NCI-H1436 (cell line): ENCODE data around the gene C20orf144.
A peak's percentile ranks its signal among the peaks of the same experiment; 100 is the strongest.

ENCODE experiments used
- DNase-seq: peaks from one replicate; lab custom pipeline; 2025; lab: John Stamatoyannopoulos, UW

C20orf144 gene

DNA sequence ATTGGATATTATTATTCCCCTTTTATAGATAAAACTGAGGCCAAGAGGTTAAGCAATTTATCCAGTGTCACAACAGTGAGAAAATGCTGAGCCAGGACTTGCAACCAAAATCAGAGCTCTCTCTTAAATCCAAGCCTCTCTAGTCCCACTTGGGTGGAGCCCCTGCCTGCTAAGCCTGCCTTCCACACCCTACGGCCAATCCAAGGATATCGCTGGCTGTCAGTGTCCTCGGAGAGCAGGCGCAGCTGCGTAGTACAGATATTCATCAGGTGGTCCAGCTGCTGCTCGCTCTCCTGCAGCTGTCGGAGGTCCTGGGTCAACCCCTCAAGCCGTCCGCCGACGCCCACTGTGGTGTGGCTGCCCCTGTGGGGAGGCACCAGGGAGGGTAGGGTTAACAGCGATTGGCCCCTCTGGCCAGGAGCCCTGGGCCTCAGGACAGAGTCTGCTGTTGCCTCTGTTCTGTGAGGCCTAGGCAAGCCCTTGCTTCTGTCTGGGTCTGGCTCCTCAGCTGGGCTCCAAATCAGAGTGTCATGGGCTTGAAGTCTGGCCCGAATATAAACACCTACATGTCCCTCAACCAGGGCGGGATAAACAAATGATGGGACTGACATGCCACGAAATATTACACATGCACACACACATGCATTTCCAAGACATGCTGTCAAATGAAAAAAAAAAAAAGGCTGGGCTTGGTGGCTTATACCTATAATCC is 16.0 kb downstream of the C20orf144 start:
- no peak for DNase-seq

DNA sequence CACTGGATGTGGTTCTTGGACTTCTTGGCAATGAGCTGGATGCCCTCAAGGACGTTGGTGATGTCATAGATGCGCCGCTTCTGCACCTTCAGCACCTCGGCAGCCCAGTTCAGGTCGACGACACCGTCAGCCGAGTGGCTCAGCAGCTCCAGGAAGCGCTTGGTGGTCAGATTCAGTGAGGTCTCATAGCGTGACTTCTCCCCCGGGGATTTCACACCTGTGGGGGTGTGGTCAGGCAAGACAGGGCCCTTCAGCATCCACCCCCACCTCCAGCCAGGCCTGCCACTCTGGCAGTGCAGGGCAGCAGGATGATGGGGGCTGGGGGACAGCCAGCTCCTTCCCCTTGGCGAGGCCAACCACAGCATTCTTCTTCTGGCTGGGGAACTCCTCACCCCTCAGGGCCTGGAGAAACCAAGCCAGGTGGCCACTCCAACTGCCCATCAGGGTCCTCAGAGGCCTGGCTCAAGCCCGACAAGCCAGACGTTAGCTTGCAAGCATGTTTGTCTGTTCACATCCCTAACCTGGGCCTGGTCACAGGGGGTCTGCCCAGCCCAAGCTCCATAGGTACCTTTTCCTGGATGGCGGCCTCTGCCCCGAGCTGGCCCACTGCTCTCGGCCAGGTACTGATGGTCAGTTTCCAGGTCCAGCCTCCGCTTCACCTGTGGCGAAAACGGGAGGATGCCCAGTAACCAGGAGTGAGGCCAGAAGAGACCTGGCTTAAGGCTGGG is 17.8 kb downstream of the C20orf144 start:
- no peak for DNase-seq

- no peak for DNase-seq
These were observed 18.6 kb downstream of the C20orf144 start for GRCh38 chr20:33680686-33681085.

DNA sequence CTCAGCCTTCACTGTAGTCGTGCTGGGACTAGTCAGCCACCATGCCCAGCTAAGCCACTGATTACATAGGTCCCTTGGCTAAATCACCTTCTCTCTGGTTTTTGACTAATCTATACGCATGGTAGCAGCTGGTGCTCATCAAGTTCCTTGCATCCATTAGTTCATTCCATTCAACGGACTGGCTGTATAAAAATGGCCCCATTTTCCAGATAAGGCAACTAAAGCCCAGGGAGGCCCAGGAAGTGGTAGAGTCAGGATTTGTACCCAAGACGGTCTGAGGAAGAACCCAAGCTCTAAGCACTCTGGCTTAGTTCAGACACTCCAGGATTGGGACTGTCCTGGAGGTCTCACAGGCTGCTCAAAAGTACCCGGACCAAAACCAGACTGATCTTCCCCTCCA is 19.2 kb downstream of the C20orf144 start:
- DNase-seq = no peak

GRCh38 chr20:33681728-33682353 is 19.7 kb downstream of the C20orf144 start:
- no peak for DNase-seq

- DNase-seq = peak; percentile 73
These were observed 22.6 kb downstream of the C20orf144 start for GRCh38 chr20:33684533-33685327.

- DNase-seq = peak; percentile 44
These were observed 23.4 kb downstream of the C20orf144 start for GRCh38 chr20:33685328-33686099.

DNA sequence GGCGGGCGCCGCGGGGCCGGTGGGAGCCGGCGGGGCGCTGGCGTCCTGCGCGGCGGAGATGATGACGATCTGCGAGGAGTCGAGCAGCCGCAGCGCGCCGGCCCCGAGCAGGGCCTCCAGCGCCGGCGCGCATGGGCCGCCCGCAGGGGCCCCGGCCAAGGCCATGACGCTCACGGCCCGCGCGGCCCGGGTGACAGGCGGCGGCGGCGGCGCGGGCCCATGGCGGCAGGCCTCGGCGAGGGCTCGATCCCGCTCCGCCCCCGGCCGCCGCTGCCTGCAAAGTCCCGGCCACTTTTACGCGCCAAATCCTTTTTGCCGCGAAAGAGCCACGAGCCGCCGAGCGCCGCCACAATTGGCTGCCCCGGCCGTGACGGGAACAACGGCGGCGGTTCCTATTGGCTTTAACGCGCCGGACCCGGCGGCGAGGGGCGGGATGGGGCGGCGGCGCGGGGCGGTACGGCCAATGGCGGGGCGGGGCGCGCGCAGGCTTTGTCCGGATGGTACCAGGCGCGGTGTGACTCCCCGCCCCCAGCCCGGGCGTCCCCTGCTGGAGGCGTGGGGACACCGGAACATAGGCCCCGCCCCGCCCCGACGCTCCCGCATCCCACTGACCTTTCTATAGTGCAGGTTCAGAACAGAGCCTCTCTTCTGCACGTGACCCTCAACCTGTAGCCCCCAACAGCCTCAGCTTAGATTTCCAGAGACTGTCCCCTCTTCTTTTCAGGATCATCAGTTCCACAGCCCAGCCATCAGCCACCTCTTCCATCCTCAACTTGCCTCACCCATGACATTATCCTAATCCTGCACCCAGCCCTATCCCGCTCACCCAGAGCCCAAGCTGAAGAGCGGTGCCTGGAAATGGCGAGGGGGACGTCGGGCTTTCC is 24.2 kb downstream of the C20orf144 start, which contains the start of gene E2F1:
TSS of gene E2F1 (minus strand) at position 286 of the 884 bp plus-strand sequence. CDS start at position 165, 121 bp downstream.
- DNase-seq = peak; percentile 94

DNA sequence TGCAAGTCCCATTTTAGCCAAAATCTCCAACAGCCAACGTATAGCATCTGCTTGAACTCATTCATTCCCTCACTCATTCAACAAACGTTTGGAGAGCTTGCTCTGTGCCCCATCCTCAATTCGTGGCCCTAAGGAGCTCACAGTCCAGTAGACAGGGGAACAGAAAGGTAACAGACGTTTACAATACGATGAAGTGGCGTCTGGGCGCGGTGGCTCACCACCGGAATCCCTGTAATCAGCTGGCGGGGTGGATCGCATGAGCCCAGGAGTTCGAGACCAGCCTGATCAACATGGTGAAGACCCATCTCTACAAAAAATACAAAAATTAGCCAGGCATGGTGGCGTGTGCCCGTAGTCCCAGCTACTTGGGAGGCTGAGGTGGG is 24.8 kb downstream of the C20orf144 start:
- DNase-seq = no peak

DNA sequence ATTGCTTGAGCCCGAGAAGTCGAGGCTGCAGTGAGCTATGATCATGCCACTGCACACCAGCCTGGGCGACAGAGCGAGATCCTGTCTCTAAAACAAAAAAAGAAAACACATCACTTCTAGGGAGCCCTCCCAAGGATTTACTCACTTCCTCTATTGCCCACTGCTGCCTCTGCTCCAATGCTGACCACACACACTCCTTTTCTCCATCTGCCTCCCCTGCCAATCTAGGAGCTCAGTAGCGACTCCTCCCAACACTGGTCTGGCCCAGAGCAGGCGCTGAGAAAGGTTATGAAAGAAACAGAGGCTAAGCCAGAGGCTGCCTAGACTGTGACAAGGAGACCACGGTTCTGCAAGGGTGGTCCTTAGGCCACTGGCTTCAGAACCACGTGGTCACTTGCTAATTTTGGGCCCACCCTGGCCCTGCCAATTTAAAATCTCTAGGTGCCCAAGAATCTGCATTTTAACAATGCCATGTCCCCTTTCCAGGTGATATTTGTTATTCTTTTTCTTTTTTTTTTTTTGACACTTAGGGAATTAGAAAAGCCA is 25.3 kb downstream of the C20orf144 start:
- DNase-seq = no peak

DNA sequence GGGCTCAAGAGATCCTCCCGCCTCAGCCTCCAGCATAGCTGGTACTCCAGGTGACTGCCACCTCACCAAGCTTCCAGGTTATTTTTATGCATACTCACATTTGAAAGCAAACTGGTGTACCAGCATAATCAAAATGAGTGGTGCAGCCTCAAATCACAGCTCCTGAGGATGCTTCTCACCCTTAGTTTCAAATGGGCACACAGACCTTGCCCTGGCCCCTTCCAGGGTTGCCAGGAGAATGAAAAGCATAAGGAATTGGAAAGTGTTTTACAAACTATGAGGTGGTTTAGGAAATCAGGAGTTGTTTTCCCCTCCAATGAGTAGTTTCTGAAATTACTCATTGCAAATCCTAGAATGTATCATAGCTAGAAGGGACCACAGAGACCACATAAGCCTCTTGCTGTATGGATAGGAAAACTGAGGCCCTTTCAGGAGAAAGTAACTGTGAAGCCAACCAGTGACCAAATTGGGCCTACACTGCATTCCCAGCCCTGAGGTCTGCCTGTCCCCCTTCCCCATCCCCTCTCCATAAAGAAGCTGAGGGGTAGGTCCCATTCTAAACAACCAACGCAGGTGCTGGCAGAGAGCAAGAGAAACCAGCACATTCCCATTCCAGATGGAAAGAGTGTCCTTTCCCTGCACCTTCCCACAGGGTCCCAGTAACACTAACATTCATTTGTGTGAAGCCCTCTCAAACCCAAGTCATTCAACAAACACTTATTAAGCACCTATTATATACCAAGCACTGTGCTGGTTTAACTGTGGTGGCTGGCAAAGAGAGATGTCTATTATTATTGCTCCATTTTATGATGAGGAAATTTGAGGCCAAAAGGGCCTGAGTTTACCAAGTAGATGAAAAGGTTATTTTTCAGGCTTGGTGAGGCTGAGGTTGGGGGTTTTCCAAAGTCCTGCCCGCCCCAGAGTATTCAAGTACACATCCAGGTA is 26.1 kb downstream of the C20orf144 start:
- no peak for DNase-seq

DNA sequence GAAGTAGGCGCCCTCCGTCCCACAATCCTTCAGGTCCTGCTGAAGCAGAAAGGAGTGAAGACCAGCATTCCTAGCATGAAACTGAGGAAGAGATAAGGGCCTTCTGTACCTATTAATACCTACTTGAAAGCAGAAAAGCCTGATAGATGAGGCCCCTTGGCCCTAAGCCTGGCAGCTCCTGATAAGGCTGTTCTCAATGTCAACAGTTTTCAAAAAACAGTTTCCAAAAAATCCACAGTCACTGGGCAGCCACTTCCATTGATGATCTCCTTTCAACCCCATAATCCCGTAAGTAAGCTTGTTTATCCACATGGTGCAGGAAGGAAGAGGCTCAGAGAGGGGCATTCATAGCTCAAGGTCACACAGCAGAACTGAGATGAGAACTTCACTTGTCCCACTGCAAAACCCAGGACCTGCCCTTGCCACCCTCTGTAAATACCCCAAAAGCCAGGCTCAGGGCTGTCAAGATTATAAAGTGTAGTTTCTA is 26.9 kb downstream of the C20orf144 start:
- DNase-seq = no peak

- no peak for DNase-seq
These were observed 27.4 kb downstream of the C20orf144 start for GRCh38 chr20:33689493-33689892.

DNA sequence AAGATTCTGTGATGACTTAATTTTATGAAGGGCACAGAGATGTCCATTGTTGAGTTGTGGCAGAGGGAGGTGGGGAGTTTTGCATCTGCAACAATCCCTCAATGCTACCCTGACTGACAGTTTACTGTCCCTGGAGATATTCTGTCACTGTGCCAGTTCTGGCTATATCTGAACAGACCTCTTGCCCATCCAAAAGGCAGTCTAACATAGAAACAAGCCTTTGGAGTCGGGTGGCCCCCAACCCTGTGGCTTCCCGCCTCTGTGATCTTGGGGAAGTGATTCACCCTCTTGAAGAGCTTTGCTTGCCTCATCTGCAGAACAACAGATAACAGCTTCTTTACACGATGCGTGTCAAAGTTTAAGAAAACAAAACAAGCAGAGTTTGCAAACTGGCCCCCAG is 27.8 kb downstream of the C20orf144 start:
- DNase-seq = no peak

DNA sequence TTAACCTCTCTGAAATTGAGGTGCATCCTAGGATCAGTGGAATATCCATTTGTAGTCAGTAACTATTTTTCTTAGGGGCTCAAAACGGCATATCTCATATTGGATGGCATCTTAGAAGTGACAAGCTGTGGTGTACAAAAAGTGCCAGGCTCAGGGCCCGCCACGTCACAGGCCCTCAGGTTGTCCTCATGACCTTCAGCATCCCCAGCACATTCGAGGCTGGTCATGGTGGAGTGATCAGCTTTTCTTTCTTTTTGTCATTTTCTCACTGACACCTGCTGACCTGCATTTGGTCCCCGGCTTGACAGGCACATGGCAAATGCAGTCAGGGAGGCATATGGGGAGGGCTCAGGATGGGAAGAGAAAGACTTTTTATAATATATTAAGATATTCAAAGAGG is 31.2 kb downstream of the C20orf144 start:
- DNase-seq = no peak

GRCh38 chr20:33693741-33694638 is 31.9 kb downstream of the C20orf144 start:
- no peak for DNase-seq

DNA sequence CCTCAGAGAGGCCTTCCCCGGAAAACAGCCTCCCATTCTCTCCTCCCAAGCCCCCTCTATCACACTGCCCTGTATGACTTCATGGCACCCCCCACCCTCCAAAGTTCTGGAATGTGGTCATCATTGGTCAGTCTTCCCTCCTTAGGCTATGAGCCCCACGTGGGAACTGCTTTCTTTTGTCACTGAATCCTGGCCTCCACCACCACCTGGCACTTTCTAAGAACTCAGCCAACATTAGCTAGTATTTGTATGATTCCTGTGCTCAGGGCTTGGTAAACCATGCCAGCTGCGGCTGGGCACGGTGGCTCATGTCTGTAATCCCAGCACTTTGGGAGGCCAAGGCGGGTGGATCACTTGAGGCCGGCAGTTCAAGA is 32.5 kb downstream of the C20orf144 start:
- no peak for DNase-seq

- no peak for DNase-seq
These were observed 34.3 kb downstream of the C20orf144 start for GRCh38 chr20:33696448-33696847.
